Endodermal cell (in vitro differentiated cells): ENCODE results near the gene PARN. TPM values are rescaled to one million over a fixed set of nuclear protein-coding genes. Genes with fewer than 3 reads are reported as not detected.
"Not testable (repeated sequence)": the region's sequence is repeated elsewhere in the genome, so short reads cannot be mapped to it uniquely, and the experiment has no call there.

Source experiments
- DNase-seq: peaks from one replicate; pipeline ENCODE4 v3.0.0-alpha.2; 2017
- H3K27ac ChIP-seq: 2 replicates; pipeline ENCODE4 v1.5.1; 2013; ENCODE audit warnings: mild to moderate bottlenecking, low read depth, low read length, moderate library complexity
- H3K27me3 ChIP-seq: 2 replicates; pipeline ENCODE4 v1.6.1; 2013; ENCODE audit warnings: mild to moderate bottlenecking, low read length, moderate library complexity; ENCODE audit not compliant: insufficient read depth, control insufficient read depth, poor library complexity, severe bottlenecking
- H3K36me3 ChIP-seq: 2 replicates; pipeline ENCODE4 v1.7.0; 2013; ENCODE audit warnings: mild to moderate bottlenecking, low read length, moderate library complexity; ENCODE audit not compliant: control insufficient read depth, insufficient read depth
- H3K4me1 ChIP-seq: one replicate; pipeline ENCODE4 v1.7.0; 2013; ENCODE audit warnings: low read length; ENCODE audit not compliant: control insufficient read depth, insufficient read depth
- H3K4me3 ChIP-seq: 2 replicates; pipeline ENCODE4 v1.5.1; 2013; ENCODE audit warnings: mild to moderate bottlenecking, low read length, moderate library complexity
- H3K9ac ChIP-seq: 2 replicates; pipeline ENCODE4 v1.6.1; 2013; ENCODE audit warnings: mild to moderate bottlenecking, low read length, moderate library complexity; ENCODE audit not compliant: poor library complexity, severe bottlenecking; ENCODE audit errors: extremely low read depth
- H3K9me3 ChIP-seq: 2 replicates; pipeline ENCODE4 v1.6.1; 2013; ENCODE audit warnings: mild to moderate bottlenecking, low read length, moderate library complexity; ENCODE audit not compliant: control insufficient read depth
- H3K27ac Mint-ChIP-seq: 2 replicates; pipeline ENCODE4 v1.8.0; 2020; ENCODE audit warnings: mixed read lengths
- H3K27me3 Mint-ChIP-seq: 2 replicates; pipeline ENCODE4 v1.8.0; 2021; ENCODE audit warnings: mild to moderate bottlenecking, mixed read lengths; ENCODE audit not compliant: insufficient read depth
- H3K36me3 Mint-ChIP-seq: 2 replicates; pipeline ENCODE4 v1.8.0; 2020; ENCODE audit warnings: low read depth, mixed read lengths
- H3K4me1 Mint-ChIP-seq: 2 replicates; pipeline ENCODE4 v1.8.0; 2020; ENCODE audit warnings: mixed read lengths
- H3K4me3 Mint-ChIP-seq: 2 replicates; pipeline ENCODE4 v1.8.0; 2020; ENCODE audit warnings: mild to moderate bottlenecking, moderate library complexity, mixed read lengths
- H3K9me3 Mint-ChIP-seq: 2 replicates; pipeline ENCODE4 v1.8.0; 2020; ENCODE audit warnings: mild to moderate bottlenecking, mixed read lengths
- WGBS, 2 experiments: methylation state at CpG; one replicate each; pipeline versions ENCODE4 v1.1.5 to v1.1.7; 2013; ENCODE audit warnings: missing lambda C conversion rate in 2 of 2, mixed read lengths in 1 of 2; ENCODE audit not compliant: insufficient coverage in 1 of 2, insufficient read length in 1 of 2; 5-methylcytosine and 5-hydroxymethylcytosine counted together
- total RNA-seq, 2 donors: library from RNA; stranded (reverse); fragmentation: NEBNext Ultra II Directional in 1 of 2; extraction: Animal tissue kit (Norgen Biotek cat#: 25700) in 1 of 2; gene quantifications; 2 replicates in 1 of 2; 3 replicates in 1 of 2; pipeline ENCODE4 v1.2.1, GENCODE V29; 2021
- TF ChIP-seq, protein P1 (sequence below): fragments of 200-600 bp; sonication (generic); conservative IDR thresholded peaks from 2 replicates; pipeline ENCODE4 v1.5.0; 2021; ENCODE audit warnings: antibody characterized with exemption, mild to moderate bottlenecking

The PARN gene
- total RNA-seq, 2 donors from 2014 or later: 43.7 to 45.7 TPM

DNA sequence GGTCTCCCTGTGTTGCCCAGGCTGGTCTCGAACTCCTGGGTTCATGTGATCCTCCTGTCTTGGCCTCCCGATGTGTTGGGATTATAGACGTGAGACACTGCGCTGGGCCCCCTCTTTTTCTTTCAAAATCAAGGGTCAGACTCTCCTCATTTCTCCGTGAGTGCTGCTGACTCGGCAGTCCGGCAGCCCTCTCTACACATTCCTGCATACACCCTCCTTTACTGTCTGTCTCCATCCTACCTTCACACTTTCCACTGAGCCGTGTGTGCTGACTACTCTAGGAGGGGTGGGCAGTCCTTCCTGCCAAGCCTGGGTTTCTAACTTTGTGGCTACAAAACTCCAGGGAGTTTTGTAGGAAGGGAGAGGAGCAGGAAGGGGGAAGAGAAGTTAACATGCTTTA is 195.2 kb downstream of the PARN start:
- Mint-ChIP-seq H3K9me3 (peaks cover 7% of the 10 kb centered on the region), H3K27ac (peak overlapping the region; percentile 58), H3K4me3 (no peak overlapping the region), H3K27me3 (no peaks in the 10 kb centered on the region), H3K36me3 (peaks cover 33% of the 10 kb centered on the region), H3K4me1 (no peaks in the 10 kb centered on the region)
- Histone ChIP-seq H3K4me1 (no peaks in the 10 kb centered on the region), H3K4me3 (no peak overlapping the region), H3K9ac (no peak overlapping the region), H3K27ac (no peak overlapping the region), H3K27me3 (no peaks in the 10 kb centered on the region), H3K36me3 (peaks cover 25% of the 10 kb centered on the region), H3K9me3 (peaks cover 6% of the 10 kb centered on the region)
- TF ChIP-seq, protein P1, sequence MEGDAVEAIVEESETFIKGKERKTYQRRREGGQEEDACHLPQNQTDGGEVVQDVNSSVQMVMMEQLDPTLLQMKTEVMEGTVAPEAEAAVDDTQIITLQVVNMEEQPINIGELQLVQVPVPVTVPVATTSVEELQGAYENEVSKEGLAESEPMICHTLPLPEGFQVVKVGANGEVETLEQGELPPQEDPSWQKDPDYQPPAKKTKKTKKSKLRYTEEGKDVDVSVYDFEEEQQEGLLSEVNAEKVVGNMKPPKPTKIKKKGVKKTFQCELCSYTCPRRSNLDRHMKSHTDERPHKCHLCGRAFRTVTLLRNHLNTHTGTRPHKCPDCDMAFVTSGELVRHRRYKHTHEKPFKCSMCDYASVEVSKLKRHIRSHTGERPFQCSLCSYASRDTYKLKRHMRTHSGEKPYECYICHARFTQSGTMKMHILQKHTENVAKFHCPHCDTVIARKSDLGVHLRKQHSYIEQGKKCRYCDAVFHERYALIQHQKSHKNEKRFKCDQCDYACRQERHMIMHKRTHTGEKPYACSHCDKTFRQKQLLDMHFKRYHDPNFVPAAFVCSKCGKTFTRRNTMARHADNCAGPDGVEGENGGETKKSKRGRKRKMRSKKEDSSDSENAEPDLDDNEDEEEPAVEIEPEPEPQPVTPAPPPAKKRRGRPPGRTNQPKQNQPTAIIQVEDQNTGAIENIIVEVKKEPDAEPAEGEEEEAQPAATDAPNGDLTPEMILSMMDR: no peak
- no peak for DNase-seq
- 82 to 90% methylated on average over 7 to 8 of the region's 8 CpGs for WGBS, 2 experiments

DNA sequence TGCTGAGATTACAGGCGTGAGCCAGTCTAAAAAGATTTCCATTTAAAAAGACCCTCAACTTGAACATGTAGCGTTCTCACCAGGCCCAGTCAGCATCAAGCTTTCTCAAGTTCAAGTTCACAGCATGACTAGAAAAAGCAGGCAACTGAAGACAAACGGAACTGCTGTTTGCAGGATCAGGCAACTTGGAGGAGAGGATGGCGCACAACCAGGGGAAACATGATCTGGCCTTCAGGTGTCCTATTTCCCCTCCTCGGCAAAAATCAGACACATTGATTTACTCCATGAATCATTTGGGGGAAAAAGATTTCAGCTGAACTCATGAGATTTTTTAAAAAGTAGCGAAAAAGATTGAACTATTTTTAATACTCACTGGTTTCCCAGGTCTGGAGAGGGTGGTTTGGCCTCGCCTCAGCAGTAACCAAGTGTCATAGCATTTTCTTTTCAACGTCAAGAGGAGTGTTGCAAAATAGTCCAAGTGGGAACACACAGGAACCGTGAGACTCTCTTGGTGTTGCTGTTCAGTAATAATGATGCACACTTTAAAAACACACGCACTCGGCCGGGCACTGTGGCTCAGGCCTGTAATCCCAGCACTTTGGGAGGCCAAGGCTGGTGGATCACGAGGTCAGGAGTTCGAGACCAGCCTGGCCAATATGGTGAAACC is 201.0 kb downstream of the PARN start:
- not testable (repeated sequence) for H3K27me3 Mint-ChIP-seq, H3K9me3 ChIP-seq, H3K4me1 ChIP-seq, H3K4me3 ChIP-seq, DNase-seq, H3K27me3 ChIP-seq, H3K9ac ChIP-seq, H3K4me3 Mint-ChIP-seq, H3K9me3 Mint-ChIP-seq, H3K27ac ChIP-seq
- H3K36me3 ChIP-seq: peaks cover 16% of the 10 kb centered on the region
- Mint-ChIP-seq H3K4me1 (peaks cover 11% of the 10 kb centered on the region), H3K36me3 (peaks cover 31% of the 10 kb centered on the region), H3K27ac (peak overlapping the region; percentile 45)
- WGBS, 2 experiments: 85 to 96% methylated on average over 10 to 14 of the region's 14 CpGs

DNA sequence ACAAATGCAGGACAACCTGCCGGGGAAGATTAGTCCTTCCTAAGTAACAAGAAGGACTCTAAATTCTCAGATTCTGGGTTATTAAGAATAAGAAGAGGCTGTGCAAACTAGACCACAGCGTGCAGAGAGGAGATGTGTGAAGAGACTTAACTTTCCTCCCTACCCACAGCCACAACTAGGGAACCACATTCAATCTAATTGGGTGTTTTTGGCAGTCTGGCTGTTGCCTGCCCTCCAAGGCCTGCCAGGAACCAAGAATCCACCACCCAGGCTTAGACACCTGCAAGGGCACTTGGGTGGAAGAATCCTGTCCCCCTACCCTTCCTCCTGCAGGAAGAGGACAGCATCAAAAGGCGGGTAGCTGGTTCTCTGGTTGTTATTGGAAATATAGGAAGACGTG is 202.0 kb downstream of the PARN start:
- Histone ChIP-seq H3K4me1 (peaks cover 7% of the 10 kb centered on the region), H3K27ac (no peak overlapping the region), H3K9ac (no peak overlapping the region), H3K9me3 (peaks cover 6% of the 10 kb centered on the region), H3K36me3 (peaks cover 8% of the 10 kb centered on the region), H3K4me3 (no peak overlapping the region), H3K27me3 (no peaks in the 10 kb centered on the region)
- H3K27me3 Mint-ChIP-seq: no peaks in the 10 kb centered on the region
- H3K4me3 Mint-ChIP-seq: no peak overlapping the region
- no peak for DNase-seq
- peaks cover 24% of the 10 kb centered on the region for H3K36me3 Mint-ChIP-seq
- WGBS, 2 experiments: 88% methylated on average over 3 of the region's 4 CpGs; no CpG with 5 or more reads in 1 of the 2 experiments
- TF ChIP-seq, protein P1: no peak
- no peak overlapping the region for H3K27ac Mint-ChIP-seq
- H3K9me3 Mint-ChIP-seq: peaks cover 7% of the 10 kb centered on the region
- H3K4me1 Mint-ChIP-seq: peaks cover 11% of the 10 kb centered on the region
